Thymus (tissue), 11 donors: Measurements from ENCODE around the gene ALG14. TPM values are rescaled to one million over a fixed set of nuclear protein-coding genes. Genes with fewer than 3 reads are reported as not detected.

ENCODE experiments used
- DNase-seq, 9 donors: peaks; one replicate each; pipeline ENCODE4 v3.0.0-alpha.2; 2013; ENCODE audit warnings: low spot score in 9 of 9, low read depth in 6 of 9, missing footprints in 1 of 9
- H3K27ac ChIP-seq, 2 donors: one replicate each; pipeline ENCODE4 v1.5.1; 2013; ENCODE audit warnings: control low read depth in 1 of 2, low read depth in 1 of 2, low read length in 1 of 2, mild to moderate bottlenecking in 1 of 2, moderate library complexity in 1 of 2
- H3K27me3 ChIP-seq, 2 donors: one replicate each; pipeline ENCODE4 v1.5.1; 2013; ENCODE audit warnings: low read length in 1 of 2; ENCODE audit not compliant: control insufficient read depth in 2 of 2, insufficient read depth in 1 of 2
- H3K36me3 ChIP-seq, 2 donors: one replicate each; pipeline ENCODE4 v1.5.1; 2013; ENCODE audit warnings: low read length in 1 of 2, mild to moderate bottlenecking in 1 of 2, moderate library complexity in 1 of 2; ENCODE audit not compliant: control insufficient read depth in 2 of 2, insufficient read depth in 2 of 2
- H3K4me1 ChIP-seq, 2 donors: one replicate each; pipeline ENCODE4 v1.5.1; 2013; ENCODE audit warnings: low read length in 2 of 2; ENCODE audit not compliant: control insufficient read depth in 2 of 2, insufficient read depth in 2 of 2
- H3K4me3 ChIP-seq, 2 donors: one replicate each; pipeline ENCODE4 v1.5.1; 2013; ENCODE audit warnings: low read length in 2 of 2, control low read depth in 1 of 2, mild to moderate bottlenecking in 1 of 2
- H3K9me3 ChIP-seq, 2 donors: one replicate each; pipeline ENCODE4 v1.5.1; 2013; ENCODE audit warnings: low read length in 1 of 2, mild to moderate bottlenecking in 1 of 2; ENCODE audit not compliant: control insufficient read depth in 2 of 2, insufficient read depth in 1 of 2
- WGBS: extraction: QIAGEN DNeasy Blood & Tissue Kit; methylation state at CpG from one replicate; pipeline ENCODE4 v1.1.7; 2013; 5-methylcytosine and 5-hydroxymethylcytosine counted together
- polyA plus RNA-seq: library from polyadenylated mRNA; stranded (reverse); fragments of 200-250 nt; gene quantifications from one replicate; pipeline ENCODE4 v1.2.3, GENCODE V29; 2013
- total RNA-seq: library from RNA; stranded (reverse); fragments of 120-200 nt; gene quantifications from one replicate; pipeline ENCODE4 v1.2.4, GENCODE V29; 2013
- donor health status: healthy.

ALG14 gene
- total and polyA plus RNA-seq, 2 donors, result 1.3 to 4.3 TPM

- Histone ChIP-seq H3K27me3 (no peaks in the 10 kb centered on the region), H3K4me1 (peaks cover 0 to 13% of the 10 kb centered on the region in 2 donors), H3K36me3 (no peaks in the 10 kb centered on the region), H3K27ac (no peak overlapping the region), H3K9me3 (no peaks in the 10 kb centered on the region), H3K4me3 (no peak overlapping the region)
- no peak for DNase-seq
These were observed 119.6 kb downstream of the ALG14 start for GRCh38 chr1:94953107-94953506.

GRCh38 chr1:94952539-94952938, 120.2 kb downstream of the ALG14 start:
- H3K27me3 ChIP-seq, result no peaks in the 10 kb centered on the region
- H3K36me3 ChIP-seq, result no peaks in the 10 kb centered on the region
- 98% methylated on average over 5 of the region's 5 CpGs for WGBS
- H3K27ac ChIP-seq, result no peak overlapping the region
- no peaks in the 10 kb centered on the region for H3K9me3 ChIP-seq
- DNase-seq, result no peak
- no peak overlapping the region for H3K4me3 ChIP-seq
- peaks cover 0 to 13% of the 10 kb centered on the region in 2 donors for H3K4me1 ChIP-seq

GRCh38 chr1:94951509-94952208, 121.1 kb downstream of the ALG14 start:
- H3K27me3 ChIP-seq, result no peaks in the 10 kb centered on the region
- H3K36me3 ChIP-seq, result no peaks in the 10 kb centered on the region
- WGBS, result 97% methylated on average over 5 of the region's 5 CpGs
- DNase-seq, result no peak
- peaks cover 0 to 22% of the 10 kb centered on the region in 2 donors for H3K4me1 ChIP-seq
- no peak overlapping the region for H3K27ac ChIP-seq
- H3K4me3 ChIP-seq, result no peak overlapping the region
- no peaks in the 10 kb centered on the region for H3K9me3 ChIP-seq

GRCh38 chr1:94951046-94951445, 121.7 kb downstream of the ALG14 start:
- DNase-seq, result no peak
- no peak overlapping the region for H3K4me3 ChIP-seq
- no peaks in the 10 kb centered on the region for H3K36me3 ChIP-seq
- no peaks in the 10 kb centered on the region for H3K9me3 ChIP-seq
- H3K27me3 ChIP-seq, result no peaks in the 10 kb centered on the region
- H3K4me1 ChIP-seq, result peaks cover 0 to 24% of the 10 kb centered on the region in 2 donors
- no peak overlapping the region for H3K27ac ChIP-seq
- 98% methylated on average over 2 of the region's 2 CpGs for WGBS

- Histone ChIP-seq H3K4me3 (no peak overlapping the region), H3K27ac (peak overlapping the region in 1 of 2 donors; percentile 45), H3K9me3 (no peaks in the 10 kb centered on the region), H3K4me1 (peaks cover 0 to 20% of the 10 kb centered on the region in 2 donors), H3K36me3 (no peaks in the 10 kb centered on the region), H3K27me3 (no peaks in the 10 kb centered on the region)
- WGBS, result 52% methylated on average over 4 of the region's 4 CpGs
- peak in 1 of 9 donors; percentile 29 for DNase-seq
These were observed 122.8 kb downstream of the ALG14 start for GRCh38 chr1:94949681-94950661.

- H3K27ac ChIP-seq, result no peak overlapping the region
- no peaks in the 10 kb centered on the region for H3K9me3 ChIP-seq
- WGBS, result 98% methylated on average over 1 of the region's 1 CpG
- DNase-seq, result no peak
- H3K4me1 ChIP-seq, result peaks cover 0 to 20% of the 10 kb centered on the region in 2 donors
- H3K4me3 ChIP-seq, result no peak overlapping the region
- no peaks in the 10 kb centered on the region for H3K36me3 ChIP-seq
- H3K27me3 ChIP-seq, result no peaks in the 10 kb centered on the region
These were observed 125.3 kb downstream of the ALG14 start for GRCh38 chr1:94947437-94947836.

GRCh38 chr1:94946886-94947285, 125.9 kb downstream of the ALG14 start:
- 68% methylated on average over 3 of the region's 3 CpGs for WGBS

GRCh38 chr1:94942171-94943128, 130.3 kb downstream of the ALG14 start:
- Histone ChIP-seq H3K4me1 (peaks cover 0 to 10% of the 10 kb centered on the region in 2 donors), H3K9me3 (no peaks in the 10 kb centered on the region), H3K27me3 (no peaks in the 10 kb centered on the region), H3K27ac (no peak overlapping the region), H3K4me3 (no peak overlapping the region), H3K36me3 (no peaks in the 10 kb centered on the region)
- WGBS, result 83% methylated on average over 8 of the region's 8 CpGs
- no peak for DNase-seq

More at GRCh38 chr1:94946886-94947285, 125.9 kb downstream of the ALG14 start:
- Histone ChIP-seq H3K27ac (no peak overlapping the region), H3K36me3 (no peaks in the 10 kb centered on the region), H3K9me3 (no peaks in the 10 kb centered on the region), H3K27me3 (no peaks in the 10 kb centered on the region), H3K4me3 (no peak overlapping the region), H3K4me1 (peaks cover 0 to 20% of the 10 kb centered on the region in 2 donors)
- DNase-seq, result peak in 1 of 9 donors; percentile 32
